Neural crest cell (in vitro differentiated cells): ENCODE measurements around the gene SSTR4. TPM values are rescaled to one million over a fixed set of nuclear protein-coding genes. Genes with fewer than 3 reads are reported as not detected.

Experiments used
- DNase-seq: peaks from one replicate; pipeline ENCODE4 v3.0.0; 2021; ENCODE audit warnings: low read depth, mixed read lengths, low spot score
- H3K27ac Mint-ChIP-seq: one replicate; pipeline ENCODE4 v1.8.0; 2021; ENCODE audit warnings: mild to moderate bottlenecking, mixed read lengths; ENCODE audit not compliant: unreplicated experiment
- H3K27me3 Mint-ChIP-seq: 2 replicates; pipeline ENCODE4 v1.8.0; 2021; ENCODE audit warnings: low read depth, mild to moderate bottlenecking, mixed read lengths
- H3K36me3 Mint-ChIP-seq: 2 replicates; pipeline ENCODE4 v1.8.0; 2021; ENCODE audit warnings: low read depth, mild to moderate bottlenecking, mixed read lengths
- H3K4me1 Mint-ChIP-seq: 2 replicates; pipeline ENCODE4 v1.8.0; 2021; ENCODE audit warnings: mixed read lengths
- H3K4me3 Mint-ChIP-seq: one replicate; pipeline ENCODE4 v1.8.0; 2021; ENCODE audit warnings: mild to moderate bottlenecking, mixed read lengths
- H3K9me3 Mint-ChIP-seq: 2 replicates; pipeline ENCODE4 v1.8.0; 2021; ENCODE audit warnings: mixed read lengths
- CTCF ChIP-seq: fragments of 200-600 bp; sonication (generic); conservative IDR thresholded peaks from 2 replicates; pipeline ENCODE4 v1.5.0; 2021; ENCODE audit warnings: antibody characterized with exemption, mild to moderate bottlenecking
- total RNA-seq: library from RNA; stranded (reverse); gene quantifications from 2 replicates; pipeline ENCODE4 v1.2.1, GENCODE V29; 2021

Gene SSTR4
- total RNA-seq, 1 donor from 2014 or later: not detected

- Mint-ChIP-seq H3K4me3 (no peak overlapping the region), H3K9me3 (no peaks in the 10 kb centered on the region), H3K27me3 (peaks cover 8% of the 10 kb centered on the region), H3K36me3 (no peaks in the 10 kb centered on the region), H3K4me1 (no peaks in the 10 kb centered on the region), H3K27ac (no peak overlapping the region)
- TF ChIP-seq CTCF: no peak
- DNase-seq: no peak
Observed at GRCh38 chr20:23003881-23004460, 31.1 kb upstream of the SSTR4 start.

- no peak overlapping the region for H3K4me3 Mint-ChIP-seq
- no peaks in the 10 kb centered on the region for H3K36me3 Mint-ChIP-seq
Observed at GRCh38 chr20:23005776-23006175, 29.3 kb upstream of the SSTR4 start.

GRCh38 chr20:23007462-23007861 is 27.6 kb upstream of the SSTR4 start:
- DNase-seq: no peak
- H3K27ac Mint-ChIP-seq: no peak overlapping the region
- peaks cover 8% of the 10 kb centered on the region for H3K27me3 Mint-ChIP-seq
- no peak overlapping the region for H3K4me3 Mint-ChIP-seq
- H3K36me3 Mint-ChIP-seq: no peaks in the 10 kb centered on the region
- no peaks in the 10 kb centered on the region for H3K9me3 Mint-ChIP-seq
- H3K4me1 Mint-ChIP-seq: no peaks in the 10 kb centered on the region
- TF ChIP-seq CTCF: no peak

More at GRCh38 chr20:23005776-23006175, 29.3 kb upstream of the SSTR4 start:
- Mint-ChIP-seq H3K27me3 (peaks cover 8% of the 10 kb centered on the region), H3K9me3 (no peaks in the 10 kb centered on the region), H3K4me1 (no peaks in the 10 kb centered on the region), H3K27ac (no peak overlapping the region)
- TF ChIP-seq CTCF: no peak
- no peak for DNase-seq

GRCh38 chr20:23007886-23008655 is 27.0 kb upstream of the SSTR4 start:
- TF ChIP-seq CTCF: no peak
- peaks cover 8% of the 10 kb centered on the region for H3K27me3 Mint-ChIP-seq
- DNase-seq: no peak
- no peaks in the 10 kb centered on the region for H3K36me3 Mint-ChIP-seq
- H3K27ac Mint-ChIP-seq: no peak overlapping the region
- no peak overlapping the region for H3K4me3 Mint-ChIP-seq
- H3K4me1 Mint-ChIP-seq: no peaks in the 10 kb centered on the region
- H3K9me3 Mint-ChIP-seq: no peaks in the 10 kb centered on the region

GRCh38 chr20:23008667-23009066 is 26.4 kb upstream of the SSTR4 start:
- no peak for TF ChIP-seq CTCF
- no peak for DNase-seq
- no peak overlapping the region for H3K4me3 Mint-ChIP-seq
- no peaks in the 10 kb centered on the region for H3K36me3 Mint-ChIP-seq
- peaks cover 8% of the 10 kb centered on the region for H3K27me3 Mint-ChIP-seq
- no peaks in the 10 kb centered on the region for H3K9me3 Mint-ChIP-seq
- H3K4me1 Mint-ChIP-seq: no peaks in the 10 kb centered on the region
- no peak overlapping the region for H3K27ac Mint-ChIP-seq
